ENCODE data around the gene RBM8A.

The RBM8A gene

GRCh38 chr1:145918992-145919939 lies 8.0 kb downstream of the RBM8A start:
- ATAC-seq: peak; percentile 92
- no peak for TF ChIP-seq CSRNP3 (CRISPR knock-in tag; IDR thresholded peaks at IDR 0.05)
- TF ChIP-seq ZNF565 (CRISPR knock-in tag; conservative IDR thresholded peaks at IDR 0.05; ENCODE audit: low read depth): no peak
- TF ChIP-seq ZFP30 (CRISPR knock-in tag; IDR thresholded peaks at IDR 0.05): no peak
- TF ChIP-seq ZFP3 (CRISPR knock-in tag; IDR thresholded peaks at IDR 0.05): no peak
- no peak for TF ChIP-seq OSR1 (CRISPR knock-in tag; IDR thresholded peaks at IDR 0.05)
- no peak for TF ChIP-seq ZNF8 (CRISPR knock-in tag; IDR thresholded peaks at IDR 0.05)
- TF ChIP-seq BACH2 (CRISPR knock-in tag; IDR thresholded peaks at IDR 0.05; ENCODE audit: borderline replicate concordance): no peak
- no peak for TF ChIP-seq CSDC2 (CRISPR knock-in tag; IDR thresholded peaks at IDR 0.05)
- no peak for TF ChIP-seq ZNF70 (CRISPR knock-in tag; IDR thresholded peaks at IDR 0.05)
- TF ChIP-seq POU6F1 (CRISPR knock-in tag; IDR thresholded peaks at IDR 0.05; ENCODE audit: borderline replicate concordance, low read depth): no peak
- no peak for TF ChIP-seq ISL1 (CRISPR knock-in tag; IDR thresholded peaks at IDR 0.05)
- no peak for TF ChIP-seq SNAI2 (CRISPR knock-in tag; IDR thresholded peaks at IDR 0.05)
- no peak for TF ChIP-seq TSHZ2 (CRISPR knock-in tag; IDR thresholded peaks at IDR 0.05)

GRCh38 chr1:145918144-145918991 lies 8.9 kb downstream of the RBM8A start, which contains the start of gene PEX11B:
TSS of gene PEX11B (minus strand) at chr1:145918717. CDS start at chr1:145918688, 29 bp downstream.
- ATAC-seq: peak; percentile 91
- TF ChIP-seq CREB5 (CRISPR knock-in tag; IDR thresholded peaks at IDR 0.05; ENCODE audit: low read depth) (no peak), ZC3H10 (CRISPR knock-in tag; IDR thresholded peaks at IDR 0.05) (no peak), ZFP3 (CRISPR knock-in tag; IDR thresholded peaks at IDR 0.05) (no peak), CSDC2 (CRISPR knock-in tag; IDR thresholded peaks at IDR 0.05) (no peak), RARB (CRISPR knock-in tag; IDR thresholded peaks at IDR 0.05) (no peak), ESRRG (CRISPR knock-in tag; IDR thresholded peaks at IDR 0.05) (no peak), TOX (CRISPR knock-in tag; IDR thresholded peaks at IDR 0.05; ENCODE audit: borderline replicate concordance) (no peak), TCF4 (CRISPR knock-in tag; IDR thresholded peaks at IDR 0.05; ENCODE audit: borderline replicate concordance) (no peak), CSRNP3 (CRISPR knock-in tag; IDR thresholded peaks at IDR 0.05) (no peak)

GRCh38 chr1:145917595-145917994 lies 9.7 kb downstream of the RBM8A start:
- no peak for ATAC-seq
- TF ChIP-seq TSHZ2 (CRISPR knock-in tag; IDR thresholded peaks at IDR 0.05): no peak
- no peak for TF ChIP-seq TOX (CRISPR knock-in tag; IDR thresholded peaks at IDR 0.05; ENCODE audit: borderline replicate concordance)
- no peak for TF ChIP-seq CREB5 (CRISPR knock-in tag; IDR thresholded peaks at IDR 0.05; ENCODE audit: low read depth)
- no peak for TF ChIP-seq ESRRG (CRISPR knock-in tag; IDR thresholded peaks at IDR 0.05)
- TF ChIP-seq TCF4 (CRISPR knock-in tag; IDR thresholded peaks at IDR 0.05; ENCODE audit: borderline replicate concordance): no peak
- no peak for TF ChIP-seq OSR1 (CRISPR knock-in tag; IDR thresholded peaks at IDR 0.05)
- no peak for TF ChIP-seq SNAI2 (CRISPR knock-in tag; IDR thresholded peaks at IDR 0.05)
- TF ChIP-seq ZC3H10 (CRISPR knock-in tag; IDR thresholded peaks at IDR 0.05): no peak
- no peak for TF ChIP-seq GLIS3 (CRISPR knock-in tag; IDR thresholded peaks at IDR 0.05)

Data from SK-N-SH treated with all-trans-retinoic acid at 6 μM for 48 hours (cell line).